ENCODE measurements around the gene CBX1.

The CBX1 gene

GRCh38 chr17:48024149-48025039 lies 76.9 kb downstream of the CBX1 start:
- no peak for FAIRE-seq

- no peak for FAIRE-seq
These were observed 77.7 kb downstream of the CBX1 start for GRCh38 chr17:48023400-48024148.

- FAIRE-seq, result no peak
These were observed 78.4 kb downstream of the CBX1 start for GRCh38 chr17:48022901-48023300.

GRCh38 chr17:48021934-48022333 lies 79.3 kb downstream of the CBX1 start:
- FAIRE-seq, result no peak
